NCI-H226 (cell line): ENCODE data around the gene CEP55.

ENCODE experiments used
- DNase-seq: peaks from one replicate; pipeline ENCODE4 v3.0.0-alpha.2; 2015

Gene CEP55

GRCh38 chr10:93568105-93568390, 71.6 kb downstream of the CEP55 start:
- no peak for DNase-seq

GRCh38 chr10:93570383-93570782, 74.0 kb downstream of the CEP55 start:
- no peak for DNase-seq

- no peak for DNase-seq
Measured at GRCh38 chr10:93572606-93573005, 76.2 kb downstream of the CEP55 start.

GRCh38 chr10:93573051-93573909, 76.9 kb downstream of the CEP55 start:
- peak; percentile 41 for DNase-seq

DNA sequence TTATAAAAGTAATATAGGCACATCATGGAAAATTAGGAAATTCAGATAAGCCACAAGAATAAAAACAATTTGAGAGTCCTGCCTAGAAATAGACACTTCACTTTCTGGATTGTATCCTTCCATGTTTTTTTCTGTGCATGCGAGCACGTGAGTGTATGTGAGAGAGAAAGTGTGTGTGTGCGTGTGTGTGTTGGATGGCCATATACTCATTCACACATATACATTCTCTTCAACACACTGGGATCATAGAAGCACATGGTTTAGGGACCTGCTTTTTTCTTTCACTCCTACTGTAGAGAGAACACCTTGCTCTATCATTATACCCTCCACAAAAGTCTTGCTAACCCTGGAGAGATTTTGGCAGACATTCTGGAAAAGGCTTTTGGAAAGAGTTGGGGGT, 77.5 kb downstream of the CEP55 start:
- DNase-seq, result no peak

DNA sequence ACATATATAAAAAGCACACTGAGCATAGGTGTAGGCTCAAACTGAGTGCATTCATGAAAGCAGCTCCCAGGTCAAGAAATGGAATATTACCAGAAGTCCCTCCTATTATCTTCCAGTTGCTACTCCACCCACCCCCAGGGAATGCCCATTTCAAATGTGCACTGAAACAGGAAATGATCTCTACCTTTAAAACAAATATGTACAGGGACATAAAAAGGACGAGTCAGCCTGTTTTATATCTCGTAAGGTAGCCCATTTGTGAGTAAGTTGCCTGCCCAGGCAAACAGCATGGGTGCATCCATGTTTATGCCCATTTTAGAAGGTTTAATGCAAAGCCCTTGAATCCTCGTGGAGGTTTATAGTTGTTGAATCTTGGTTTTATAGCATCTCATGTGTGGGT, 80.5 kb downstream of the CEP55 start:
- no peak for DNase-seq

DNA sequence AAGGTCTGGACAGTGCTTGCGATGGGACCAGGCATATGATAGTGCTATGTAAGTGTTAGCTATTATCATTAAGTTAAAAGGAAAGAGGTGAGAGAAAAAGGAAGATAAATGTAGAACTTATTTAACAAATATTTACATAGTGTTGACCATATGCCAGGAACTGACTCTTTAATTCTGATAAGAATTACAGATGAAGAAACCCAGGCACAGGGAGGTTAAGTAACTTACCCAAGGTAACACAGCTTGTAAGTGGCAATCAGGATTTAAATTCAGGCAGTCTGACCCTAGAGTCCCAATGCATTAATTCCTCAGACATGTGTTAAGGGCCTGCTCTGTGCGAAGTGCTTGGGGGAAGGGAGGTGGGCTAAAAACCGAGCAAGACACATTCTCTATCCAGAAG, 81.2 kb downstream of the CEP55 start:
- no peak for DNase-seq
